Measurements from ENCODE around the gene CACNA1F. TPM values are rescaled to one million over a fixed set of nuclear protein-coding genes. Genes with fewer than 3 reads are reported as not detected.
A peak's percentile ranks its signal among the peaks of the same experiment; 100 is the strongest.

Gene CACNA1F
- total and polyA plus RNA-seq, 10 of the 15 experiments (the other 5 are each of a cell fraction or from before 2014, with no cell fraction given): 0.01 to 0.32 (median 0.05) TPM; not detected in 5

DNA sequence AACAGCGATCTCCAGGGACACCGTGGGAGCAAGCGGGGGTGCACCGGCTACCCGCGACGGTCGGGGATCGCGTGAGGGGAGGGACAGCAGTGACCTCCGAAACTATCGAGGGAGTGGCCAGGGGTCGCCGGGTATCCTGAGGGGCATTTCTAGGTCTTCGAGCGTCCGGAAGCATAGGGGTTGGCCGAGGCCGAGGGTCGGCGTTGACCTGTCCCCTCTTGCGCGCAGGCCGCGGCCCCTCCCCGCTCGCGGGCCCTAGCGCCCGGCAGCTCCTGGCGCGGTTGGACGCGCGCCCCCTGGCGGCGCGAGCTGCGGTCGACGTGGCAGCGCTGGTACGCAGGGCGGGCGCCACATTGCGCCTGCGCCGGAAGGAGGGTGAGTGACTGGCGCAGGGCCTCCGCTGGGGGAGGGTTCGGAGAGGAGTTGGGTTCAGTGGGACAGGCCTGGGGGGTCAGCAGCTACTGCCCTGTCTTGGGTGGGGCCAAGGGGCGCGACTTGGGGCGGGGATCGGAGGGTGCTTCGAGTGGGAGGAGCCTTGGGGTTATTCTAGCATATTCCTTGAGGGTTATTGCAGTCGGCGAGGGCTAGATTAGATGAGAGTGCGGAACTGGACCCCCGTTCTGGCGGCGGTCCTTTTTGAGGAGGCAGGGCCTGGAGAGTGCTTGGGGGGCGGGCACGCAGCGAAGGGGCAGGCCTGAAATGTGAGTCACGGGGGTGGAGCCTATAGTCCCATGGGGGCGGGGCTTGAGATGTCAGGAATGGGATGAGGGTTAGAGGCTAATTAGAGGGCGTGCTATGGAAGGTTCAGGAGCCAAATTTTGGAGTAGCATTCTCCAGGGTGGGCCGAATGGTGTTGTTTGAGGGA, 69.4 kb downstream of the CACNA1F start (continued):
- TF ChIP-seq, protein P1, sequence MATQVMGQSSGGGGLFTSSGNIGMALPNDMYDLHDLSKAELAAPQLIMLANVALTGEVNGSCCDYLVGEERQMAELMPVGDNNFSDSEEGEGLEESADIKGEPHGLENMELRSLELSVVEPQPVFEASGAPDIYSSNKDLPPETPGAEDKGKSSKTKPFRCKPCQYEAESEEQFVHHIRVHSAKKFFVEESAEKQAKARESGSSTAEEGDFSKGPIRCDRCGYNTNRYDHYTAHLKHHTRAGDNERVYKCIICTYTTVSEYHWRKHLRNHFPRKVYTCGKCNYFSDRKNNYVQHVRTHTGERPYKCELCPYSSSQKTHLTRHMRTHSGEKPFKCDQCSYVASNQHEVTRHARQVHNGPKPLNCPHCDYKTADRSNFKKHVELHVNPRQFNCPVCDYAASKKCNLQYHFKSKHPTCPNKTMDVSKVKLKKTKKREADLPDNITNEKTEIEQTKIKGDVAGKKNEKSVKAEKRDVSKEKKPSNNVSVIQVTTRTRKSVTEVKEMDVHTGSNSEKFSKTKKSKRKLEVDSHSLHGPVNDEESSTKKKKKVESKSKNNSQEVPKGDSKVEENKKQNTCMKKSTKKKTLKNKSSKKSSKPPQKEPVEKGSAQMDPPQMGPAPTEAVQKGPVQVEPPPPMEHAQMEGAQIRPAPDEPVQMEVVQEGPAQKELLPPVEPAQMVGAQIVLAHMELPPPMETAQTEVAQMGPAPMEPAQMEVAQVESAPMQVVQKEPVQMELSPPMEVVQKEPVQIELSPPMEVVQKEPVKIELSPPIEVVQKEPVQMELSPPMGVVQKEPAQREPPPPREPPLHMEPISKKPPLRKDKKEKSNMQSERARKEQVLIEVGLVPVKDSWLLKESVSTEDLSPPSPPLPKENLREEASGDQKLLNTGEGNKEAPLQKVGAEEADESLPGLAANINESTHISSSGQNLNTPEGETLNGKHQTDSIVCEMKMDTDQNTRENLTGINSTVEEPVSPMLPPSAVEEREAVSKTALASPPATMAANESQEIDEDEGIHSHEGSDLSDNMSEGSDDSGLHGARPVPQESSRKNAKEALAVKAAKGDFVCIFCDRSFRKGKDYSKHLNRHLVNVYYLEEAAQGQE (IDR thresholded peaks at IDR 0.05; ENCODE audit: low read depth, low read length): no peak
- TF ChIP-seq YY1 (IDR thresholded peaks at IDR 0.05; ENCODE audit: low read depth, low read length) (peak; percentile 55), HCFC1 (IDR thresholded peaks at IDR 0.05; ENCODE audit: low read length) (peak; percentile 34; the same call in 1 of the 2 replicates), BCL11A (IDR thresholded peaks at IDR 0.05; ENCODE audit: low read depth, low read length) (no peak), POLR2A (IDR thresholded peaks at IDR 0.05; ENCODE audit: low read depth, low read length) (peak; percentile 53), CBX5 (IDR thresholded peaks at IDR 0.05; ENCODE audit: low read depth) (no peak), HDAC6 (IDR thresholded peaks at IDR 0.05; ENCODE audit: unreplicated experiment) (no peak), NFXL1 (IDR thresholded peaks at IDR 0.05; ENCODE audit: borderline replicate concordance) (no peak), BACH1 (IDR thresholded peaks at IDR 0.05; ENCODE audit: borderline replicate concordance) (peak; percentile 70), IKZF2 (IDR thresholded peaks at IDR 0.05) (no peak), CHD1 (IDR thresholded peaks at IDR 0.05; ENCODE audit: low read depth, low read length) (peak; percentile 92; the same call in 1 of the 2 replicates), TAF1 (IDR thresholded peaks at IDR 0.05; ENCODE audit: borderline replicate concordance, low read depth, low read length) (no peak), RFX5 (IDR thresholded peaks at IDR 0.05; ENCODE audit: low read depth, low read length) (no peak), MXI1 (IDR thresholded peaks at IDR 0.05; ENCODE audit: low read depth, low read length) (no peak)
- TF ChIP-seq, protein P2, sequence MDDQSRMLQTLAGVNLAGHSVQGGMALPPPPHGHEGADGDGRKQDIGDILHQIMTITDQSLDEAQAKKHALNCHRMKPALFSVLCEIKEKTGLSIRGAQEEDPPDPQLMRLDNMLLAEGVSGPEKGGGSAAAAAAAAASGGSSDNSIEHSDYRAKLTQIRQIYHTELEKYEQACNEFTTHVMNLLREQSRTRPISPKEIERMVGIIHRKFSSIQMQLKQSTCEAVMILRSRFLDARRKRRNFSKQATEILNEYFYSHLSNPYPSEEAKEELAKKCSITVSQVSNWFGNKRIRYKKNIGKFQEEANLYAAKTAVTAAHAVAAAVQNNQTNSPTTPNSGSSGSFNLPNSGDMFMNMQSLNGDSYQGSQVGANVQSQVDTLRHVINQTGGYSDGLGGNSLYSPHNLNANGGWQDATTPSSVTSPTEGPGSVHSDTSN (IDR thresholded peaks at IDR 0.05; ENCODE audit: insufficient replicate concordance, low read depth, low read length): peak; percentile 85
- TF ChIP-seq, protein P3, sequence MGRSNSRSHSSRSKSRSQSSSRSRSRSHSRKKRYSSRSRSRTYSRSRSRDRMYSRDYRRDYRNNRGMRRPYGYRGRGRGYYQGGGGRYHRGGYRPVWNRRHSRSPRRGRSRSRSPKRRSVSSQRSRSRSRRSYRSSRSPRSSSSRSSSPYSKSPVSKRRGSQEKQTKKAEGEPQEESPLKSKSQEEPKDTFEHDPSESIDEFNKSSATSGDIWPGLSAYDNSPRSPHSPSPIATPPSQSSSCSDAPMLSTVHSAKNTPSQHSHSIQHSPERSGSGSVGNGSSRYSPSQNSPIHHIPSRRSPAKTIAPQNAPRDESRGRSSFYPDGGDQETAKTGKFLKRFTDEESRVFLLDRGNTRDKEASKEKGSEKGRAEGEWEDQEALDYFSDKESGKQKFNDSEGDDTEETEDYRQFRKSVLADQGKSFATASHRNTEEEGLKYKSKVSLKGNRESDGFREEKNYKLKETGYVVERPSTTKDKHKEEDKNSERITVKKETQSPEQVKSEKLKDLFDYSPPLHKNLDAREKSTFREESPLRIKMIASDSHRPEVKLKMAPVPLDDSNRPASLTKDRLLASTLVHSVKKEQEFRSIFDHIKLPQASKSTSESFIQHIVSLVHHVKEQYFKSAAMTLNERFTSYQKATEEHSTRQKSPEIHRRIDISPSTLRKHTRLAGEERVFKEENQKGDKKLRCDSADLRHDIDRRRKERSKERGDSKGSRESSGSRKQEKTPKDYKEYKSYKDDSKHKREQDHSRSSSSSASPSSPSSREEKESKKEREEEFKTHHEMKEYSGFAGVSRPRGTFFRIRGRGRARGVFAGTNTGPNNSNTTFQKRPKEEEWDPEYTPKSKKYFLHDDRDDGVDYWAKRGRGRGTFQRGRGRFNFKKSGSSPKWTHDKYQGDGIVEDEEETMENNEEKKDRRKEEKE (IDR thresholded peaks at IDR 0.05): peak; percentile 67; the same call in 1 of the 2 replicates
- TF ChIP-seq, protein P4, sequence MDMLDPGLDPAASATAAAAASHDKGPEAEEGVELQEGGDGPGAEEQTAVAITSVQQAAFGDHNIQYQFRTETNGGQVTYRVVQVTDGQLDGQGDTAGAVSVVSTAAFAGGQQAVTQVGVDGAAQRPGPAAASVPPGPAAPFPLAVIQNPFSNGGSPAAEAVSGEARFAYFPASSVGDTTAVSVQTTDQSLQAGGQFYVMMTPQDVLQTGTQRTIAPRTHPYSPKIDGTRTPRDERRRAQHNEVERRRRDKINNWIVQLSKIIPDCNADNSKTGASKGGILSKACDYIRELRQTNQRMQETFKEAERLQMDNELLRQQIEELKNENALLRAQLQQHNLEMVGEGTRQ (IDR thresholded peaks at IDR 0.05; ENCODE audit: borderline replicate concordance, low read depth, low read length): no peak
- TF ChIP-seq, protein P5, sequence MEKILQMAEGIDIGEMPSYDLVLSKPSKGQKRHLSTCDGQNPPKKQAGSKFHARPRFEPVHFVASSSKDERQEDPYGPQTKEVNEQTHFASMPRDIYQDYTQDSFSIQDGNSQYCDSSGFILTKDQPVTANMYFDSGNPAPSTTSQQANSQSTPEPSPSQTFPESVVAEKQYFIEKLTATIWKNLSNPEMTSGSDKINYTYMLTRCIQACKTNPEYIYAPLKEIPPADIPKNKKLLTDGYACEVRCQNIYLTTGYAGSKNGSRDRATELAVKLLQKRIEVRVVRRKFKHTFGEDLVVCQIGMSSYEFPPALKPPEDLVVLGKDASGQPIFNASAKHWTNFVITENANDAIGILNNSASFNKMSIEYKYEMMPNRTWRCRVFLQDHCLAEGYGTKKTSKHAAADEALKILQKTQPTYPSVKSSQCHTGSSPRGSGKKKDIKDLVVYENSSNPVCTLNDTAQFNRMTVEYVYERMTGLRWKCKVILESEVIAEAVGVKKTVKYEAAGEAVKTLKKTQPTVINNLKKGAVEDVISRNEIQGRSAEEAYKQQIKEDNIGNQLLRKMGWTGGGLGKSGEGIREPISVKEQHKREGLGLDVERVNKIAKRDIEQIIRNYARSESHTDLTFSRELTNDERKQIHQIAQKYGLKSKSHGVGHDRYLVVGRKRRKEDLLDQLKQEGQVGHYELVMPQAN (conservative IDR thresholded peaks at IDR 0.05): no peak
- TF ChIP-seq, protein P6, sequence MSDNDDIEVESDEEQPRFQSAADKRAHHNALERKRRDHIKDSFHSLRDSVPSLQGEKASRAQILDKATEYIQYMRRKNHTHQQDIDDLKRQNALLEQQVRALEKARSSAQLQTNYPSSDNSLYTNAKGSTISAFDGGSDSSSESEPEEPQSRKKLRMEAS (IDR thresholded peaks at IDR 0.05; ENCODE audit: low read depth, low read length): no peak

Measured in GM12878 (cell line).